Keratinocyte (primary cell): ENCODE results near the gene SPTBN4.
A peak's percentile ranks its signal among the peaks of the same experiment; 100 is the strongest.

Experiments
- CTCF ChIP-seq, 3 experiments: IDR thresholded peaks in 1 of 3; conservative IDR thresholded peaks in 1 of 3; optimal IDR thresholded peaks in 1 of 3; 2 replicates in 2 of 3; 3 replicates in 1 of 3; pipeline versions ENCODE3 to v1.5.1; 2011; ENCODE audit warnings: low read length in 3 of 3, mild to moderate bottlenecking in 3 of 3, moderate library complexity in 2 of 3, control low read depth in 1 of 3, inconsistent platforms in 1 of 3; ENCODE audit not compliant: insufficient read depth in 2 of 3; ENCODE audit errors: extremely low read depth in 1 of 3
- EZH2 ChIP-seq: IDR thresholded peaks from one replicate; pipeline ENCODE4 v1.6.1; 2012; ENCODE audit warnings: inconsistent platforms, mild to moderate bottlenecking, low read length, moderate library complexity

- peak in 2 of 3 experiments; percentile 9 to 14 for TF ChIP-seq CTCF (optimal IDR thresholded peaks at IDR 0.05 in 1 of 3, IDR thresholded peaks at IDR 0.05 in 1 of 3, conservative IDR thresholded peaks at IDR 0.05 in 1 of 3; ENCODE audit: extremely low read depth in 1 of 3, insufficient read depth in 2 of 3, low read length in 3 of 3)
- no peak for TF ChIP-seq EZH2
Measured at GRCh38 chr19:40502647-40503319, 36.0 kb downstream of the SPTBN4 start.
